Stromal cell of bone marrow (primary cell): ENCODE measurements around the gene AUTS2.
"Not testable (repeated sequence)": the region's sequence is repeated elsewhere in the genome, so short reads cannot be mapped to it uniquely, and the experiment has no call there.

Source experiments
- DNase-seq: peaks from one replicate; pipeline ENCODE4 v3.0.0-alpha.2; 2012; ENCODE audit warnings: low read depth

Gene AUTS2

DNA sequence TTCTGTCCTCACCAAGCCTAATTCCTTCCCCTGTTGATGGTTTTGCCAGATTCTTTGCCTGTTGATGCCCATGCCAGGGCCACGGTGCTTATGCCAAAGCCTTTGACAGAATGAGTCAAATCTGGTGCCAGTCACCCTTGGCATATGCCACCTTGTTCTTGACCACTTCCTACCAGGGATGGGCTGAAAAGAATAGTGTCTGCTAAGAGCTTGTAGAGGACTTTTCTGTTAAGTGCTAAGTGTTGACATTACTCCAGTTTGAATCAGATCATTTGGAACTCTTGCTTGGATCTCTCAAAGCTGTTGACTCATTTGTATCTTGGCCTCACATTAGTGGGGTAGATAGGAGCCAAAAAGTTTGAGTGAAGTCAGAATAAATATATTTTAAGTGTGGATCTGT is 661.2 kb downstream of the AUTS2 start:
- peak; percentile 90 for DNase-seq

DNA sequence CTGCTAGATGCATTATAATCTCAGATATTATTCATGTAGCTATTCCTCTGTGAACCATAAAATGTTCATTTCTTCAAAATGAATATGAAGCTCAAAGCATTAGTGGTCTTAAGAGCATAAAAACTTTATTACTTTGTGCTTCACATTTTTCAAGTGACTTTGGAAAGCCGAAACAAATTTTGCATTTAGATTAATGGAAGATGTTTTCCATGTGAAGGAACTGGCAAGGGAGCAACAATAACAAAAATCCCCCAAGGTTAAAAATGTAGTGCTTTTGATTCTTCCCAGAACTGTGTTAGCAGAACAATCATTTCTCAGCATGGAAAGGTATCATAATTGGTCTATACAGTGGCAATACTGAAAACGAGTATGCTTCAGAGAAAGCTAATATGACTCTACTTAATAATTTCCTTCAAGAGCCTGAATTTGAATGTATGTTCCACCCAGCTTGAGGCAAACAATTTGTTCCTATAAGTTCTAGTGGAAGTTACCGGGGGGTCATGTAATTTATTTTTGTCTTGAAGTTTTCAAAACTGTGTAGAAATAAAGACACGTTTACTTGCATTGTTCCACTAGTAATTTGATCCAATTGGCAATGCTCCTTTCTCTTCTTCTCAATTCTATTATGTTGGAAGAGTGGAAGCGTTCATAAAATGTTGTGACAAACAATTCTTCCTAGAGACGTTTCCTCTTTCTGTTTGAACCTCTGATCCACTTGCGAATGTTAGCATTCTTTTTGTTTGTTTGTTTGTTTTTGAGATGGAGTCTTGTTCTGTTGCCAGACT is 665.4 kb downstream of the AUTS2 start:
- no peak for DNase-seq

DNA sequence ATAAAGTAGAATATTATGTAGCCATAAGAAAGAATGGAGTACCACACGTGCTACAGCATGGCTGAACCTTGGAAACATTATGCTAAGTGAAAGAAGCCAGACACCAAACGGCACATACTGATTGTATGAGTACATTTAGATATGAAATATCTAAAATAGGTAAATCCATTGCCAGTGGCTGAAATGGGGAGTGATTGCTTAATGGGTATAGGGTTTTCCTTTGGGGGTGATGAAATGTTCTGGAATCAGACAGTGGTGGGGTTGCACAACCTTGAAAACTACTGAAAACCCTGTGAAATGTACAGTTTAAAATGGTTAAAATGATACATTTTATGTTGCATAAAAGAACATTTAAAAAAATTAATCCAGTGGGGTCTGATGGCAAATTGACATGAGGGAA is 667.9 kb downstream of the AUTS2 start:
- DNase-seq, result no peak

DNA sequence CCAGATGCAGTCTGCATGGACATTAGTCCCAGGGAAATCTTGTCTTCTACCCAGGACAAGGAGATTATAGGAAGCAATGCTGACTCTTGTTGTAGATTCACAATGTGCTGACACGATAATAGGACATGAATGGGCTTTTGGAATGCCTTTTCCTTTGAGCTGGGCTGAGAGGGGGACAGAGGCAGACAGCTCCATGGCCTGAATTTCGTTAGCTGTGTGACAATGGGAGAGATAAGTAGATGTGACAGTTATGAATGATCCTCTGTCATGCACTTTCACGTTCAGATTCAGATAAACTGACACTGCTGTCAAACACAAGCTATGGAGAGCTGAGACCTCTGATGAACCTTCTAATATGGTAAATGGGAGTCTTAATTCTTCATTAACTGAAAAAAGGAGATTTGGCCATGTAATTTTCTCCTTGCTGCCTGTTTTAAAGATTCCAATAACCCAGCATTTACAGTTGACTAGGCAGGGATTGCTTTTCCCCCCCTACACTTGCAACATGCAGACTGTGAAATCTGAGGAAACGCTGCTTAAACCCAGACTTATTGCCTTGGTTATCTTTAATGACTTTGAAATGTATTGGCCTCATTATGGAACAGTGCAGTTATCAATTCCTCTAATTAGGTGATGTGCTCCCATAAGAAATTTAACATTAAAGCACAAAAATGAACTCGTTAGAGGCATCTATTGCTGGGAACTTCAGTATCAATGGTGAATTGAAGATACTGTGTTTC is 669.3 kb downstream of the AUTS2 start:
- DNase-seq, result no peak

DNA sequence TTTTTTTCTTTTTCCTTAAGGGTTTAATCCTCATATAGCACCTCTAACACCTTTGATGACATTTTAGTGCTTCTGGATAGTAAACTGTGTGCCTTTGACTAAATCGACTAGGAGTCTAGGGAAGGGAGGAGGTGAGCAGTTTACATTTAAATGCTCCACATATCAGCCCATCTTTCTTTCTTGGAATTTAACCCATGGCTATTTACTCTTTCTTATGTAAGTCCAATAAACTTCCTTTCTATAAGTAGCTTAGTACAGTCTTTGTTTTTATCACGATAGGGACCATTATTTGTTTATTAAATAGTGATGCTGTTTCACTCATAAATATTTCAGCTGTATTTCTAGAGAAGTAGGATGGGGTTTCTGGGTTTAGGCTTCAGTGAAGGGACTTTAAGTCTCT is 669.9 kb downstream of the AUTS2 start:
- no peak for DNase-seq

DNA sequence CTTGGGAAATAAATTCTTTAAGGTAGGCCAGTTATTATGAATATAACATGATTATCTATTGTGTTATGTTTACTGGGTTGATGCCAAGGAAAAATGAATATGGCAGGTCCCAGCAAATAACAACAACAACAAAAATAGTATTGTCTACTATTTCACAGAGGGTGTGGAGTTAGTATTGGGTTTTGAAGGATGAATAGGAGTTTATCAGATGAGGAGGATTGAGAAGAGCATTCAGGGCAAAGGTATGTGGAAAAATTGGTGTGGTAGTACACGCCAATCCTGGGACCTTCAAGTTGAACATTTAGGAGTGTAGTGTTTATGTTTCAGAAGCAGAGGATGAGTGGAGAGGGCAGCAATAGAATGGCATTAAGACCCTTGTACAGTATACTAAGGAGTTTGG is 671.9 kb downstream of the AUTS2 start:
- no peak for DNase-seq

DNA sequence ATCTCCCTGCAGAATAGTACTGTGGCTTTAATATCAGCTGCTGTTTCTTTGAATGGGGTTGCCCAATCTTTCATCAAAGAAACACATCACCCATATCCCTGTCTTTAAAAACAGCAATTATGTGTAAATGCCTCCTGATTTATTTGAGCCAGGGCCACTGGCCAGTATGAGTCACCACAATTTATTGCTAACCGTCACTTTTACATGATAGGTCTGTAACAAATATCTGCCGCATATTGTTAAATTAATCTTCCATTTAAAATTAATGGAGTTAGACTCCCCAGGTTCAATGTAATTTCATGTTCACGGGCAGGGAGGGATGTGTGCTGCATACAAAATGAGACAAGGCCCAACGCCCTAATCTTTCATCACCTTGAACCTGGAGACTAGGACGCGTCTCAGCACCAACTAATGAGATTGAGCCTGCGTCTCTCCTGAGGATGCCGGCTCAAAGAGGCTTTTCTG is 673.4 kb downstream of the AUTS2 start:
- DNase-seq, result peak; percentile 29

DNA sequence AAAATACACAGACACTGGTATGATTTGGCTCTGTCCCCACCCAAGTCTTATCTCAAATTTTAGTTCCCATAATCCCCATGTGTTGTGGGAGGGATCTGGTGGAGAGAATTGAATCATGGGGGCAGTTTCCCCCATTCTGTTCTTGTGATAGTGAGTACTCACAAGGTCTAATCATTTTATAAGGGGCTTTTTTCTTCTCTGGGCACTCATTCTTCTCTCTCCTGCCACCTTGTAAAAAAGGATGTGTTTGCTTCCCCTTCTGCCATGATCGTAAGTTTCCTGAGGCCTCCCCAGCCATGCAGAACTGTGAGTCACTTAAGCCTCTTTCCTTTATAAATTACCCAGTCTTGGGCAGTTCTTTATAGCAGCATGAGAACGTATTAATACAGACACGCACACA is 677.3 kb downstream of the AUTS2 start:
- not testable (repeated sequence) for DNase-seq

DNA sequence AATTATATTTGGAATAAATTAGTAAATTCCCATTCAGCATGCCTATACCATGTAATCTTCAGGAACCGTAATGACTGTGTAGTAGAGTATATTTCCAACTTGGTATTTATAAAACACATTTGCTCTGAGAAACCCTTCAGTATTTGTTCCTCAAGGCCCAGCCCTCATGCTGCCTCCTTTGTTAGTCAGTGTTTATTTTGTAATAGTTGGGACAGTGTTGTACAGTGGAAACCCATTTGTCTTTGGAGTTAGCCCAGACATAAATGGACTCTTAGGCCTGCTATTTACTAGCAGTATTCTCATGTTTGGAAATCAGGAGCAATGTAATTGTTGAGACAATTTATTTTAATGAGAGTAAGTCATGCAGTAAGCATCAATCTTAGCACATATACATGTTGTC is 686.9 kb downstream of the AUTS2 start:
- DNase-seq, result no peak

DNA sequence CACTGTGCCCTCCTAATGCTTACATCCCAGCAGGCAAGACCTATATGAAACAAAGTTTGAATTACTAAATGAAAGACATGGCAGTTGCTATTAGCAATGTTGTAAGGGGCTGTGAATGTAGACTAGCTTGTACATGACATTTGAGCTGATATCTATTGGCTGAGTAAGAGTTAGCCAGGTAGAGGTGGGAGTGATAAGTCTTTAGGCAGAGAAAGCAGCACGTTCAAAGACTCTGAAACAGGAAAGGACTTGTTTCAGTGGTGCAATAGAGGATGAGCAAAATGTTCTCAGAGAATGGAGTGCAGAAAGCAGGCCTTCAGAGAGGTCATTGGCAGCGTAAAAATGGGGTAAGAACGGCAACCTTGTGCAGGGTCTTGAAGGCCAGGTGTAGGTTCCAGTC is 687.6 kb downstream of the AUTS2 start:
- no peak for DNase-seq

DNA sequence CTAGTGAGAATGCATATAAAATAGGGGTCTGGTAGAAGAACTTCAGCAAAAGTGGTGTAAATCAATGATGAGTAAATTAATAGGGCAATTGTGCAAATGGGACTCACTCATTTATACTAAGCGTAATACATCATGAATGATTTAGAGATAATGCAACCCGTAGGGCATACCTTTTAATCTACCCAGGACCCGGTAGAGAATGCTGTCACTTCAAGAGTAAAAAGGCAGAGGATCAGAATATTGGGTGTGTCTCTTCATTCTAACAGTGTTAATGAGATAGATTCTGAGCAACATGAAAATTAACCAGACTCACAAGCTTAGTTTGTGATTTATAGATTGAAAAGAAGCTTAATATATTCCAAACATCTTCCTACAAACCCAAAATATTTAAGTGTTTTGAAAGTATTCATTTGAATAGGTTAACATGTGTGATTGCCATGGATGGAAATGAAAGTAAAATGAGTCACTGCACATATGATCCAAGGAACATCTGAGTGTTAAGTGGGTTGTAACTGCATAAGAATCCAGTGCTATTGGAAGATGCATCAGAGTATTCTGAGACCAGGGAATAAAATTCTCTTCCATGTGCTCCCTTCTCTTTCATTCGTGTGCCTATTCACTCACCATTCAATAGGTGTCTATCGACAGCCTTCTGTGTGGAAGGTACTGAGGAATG is 690.6 kb downstream of the AUTS2 start:
- DNase-seq, result peak; percentile 57

DNA sequence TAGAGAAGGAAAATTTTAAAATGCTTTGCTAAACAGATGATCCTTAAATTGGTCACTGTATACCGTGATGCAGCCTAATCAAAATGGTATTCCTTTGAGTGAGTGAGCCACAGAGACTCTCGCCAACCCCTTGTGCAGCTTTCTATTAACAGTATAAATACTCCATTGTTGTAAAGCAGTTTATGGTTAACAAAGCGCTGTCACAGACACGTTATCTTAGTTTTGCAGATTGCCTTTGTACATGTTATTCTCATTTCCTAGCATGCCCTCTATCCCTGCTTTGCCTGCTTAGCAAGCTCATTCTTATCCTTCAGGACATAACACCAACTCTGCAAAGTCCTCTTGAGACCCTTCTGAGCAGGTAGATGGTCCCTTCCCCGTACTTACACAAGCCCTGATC is 694.4 kb downstream of the AUTS2 start:
- no peak for DNase-seq

DNA sequence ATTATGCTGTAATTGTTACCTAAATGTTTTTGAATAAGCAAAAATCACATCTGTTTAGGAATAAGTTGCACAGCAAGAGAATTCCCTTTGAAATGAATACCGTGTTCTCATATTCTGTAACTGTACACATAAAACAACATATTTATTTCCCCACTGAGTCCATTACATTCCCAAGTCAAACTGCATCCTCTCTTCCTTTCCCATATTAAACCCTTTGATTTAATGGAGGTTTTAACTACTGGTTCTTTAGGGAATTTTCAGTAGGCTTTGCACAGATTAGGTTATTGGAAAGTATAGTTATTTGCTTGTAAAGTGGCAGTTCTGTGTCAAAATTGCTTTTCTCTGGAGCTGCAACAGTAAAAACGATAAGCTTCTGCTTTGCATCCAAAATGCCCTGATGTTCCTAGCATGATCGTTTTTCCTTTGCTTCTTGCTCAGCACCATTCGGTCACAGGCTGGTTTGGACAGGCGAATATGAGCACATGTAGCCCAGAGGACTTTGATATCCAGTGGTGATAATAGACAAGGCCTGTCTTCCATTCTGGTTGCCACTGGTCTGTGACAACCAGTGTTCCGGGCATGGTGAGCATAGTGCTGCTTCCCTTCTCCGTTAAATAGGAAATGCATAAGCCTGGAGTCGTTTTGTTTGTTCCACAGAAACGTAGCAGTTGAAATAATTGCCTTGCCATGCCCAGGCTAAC is 696.1 kb downstream of the AUTS2 start:
- no peak for DNase-seq

DNA sequence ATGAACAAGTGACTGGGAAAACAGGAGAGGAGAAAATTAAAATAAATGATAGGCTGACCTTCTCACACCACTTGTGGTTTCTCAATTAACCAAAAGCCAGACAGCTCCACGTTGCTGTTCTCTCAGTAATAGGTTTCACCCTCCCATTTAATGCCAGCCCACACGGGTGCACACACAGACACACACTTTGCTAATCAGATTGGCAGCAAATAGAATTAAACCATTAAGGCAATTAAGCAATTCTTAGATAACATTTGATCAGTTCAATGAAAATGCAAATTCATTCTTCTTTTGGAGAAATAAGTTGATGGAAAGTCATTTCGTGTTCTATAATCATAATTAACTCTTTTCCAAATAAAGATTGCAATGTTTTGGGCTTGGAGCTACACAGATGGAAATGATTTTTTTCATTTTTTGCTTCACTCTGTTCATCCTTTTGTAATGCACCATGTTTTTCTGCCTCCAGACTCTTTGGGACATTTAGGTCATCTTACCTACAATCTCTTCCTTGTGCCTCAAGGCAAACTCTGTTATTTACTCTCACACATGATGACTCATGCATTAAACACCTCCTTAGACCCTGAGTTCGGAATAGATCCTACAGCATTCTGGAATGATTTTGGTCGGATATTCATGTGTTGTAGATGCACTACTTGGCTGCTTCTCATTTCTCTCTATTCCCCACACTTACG is 700.7 kb downstream of the AUTS2 start:
- no peak for DNase-seq

DNA sequence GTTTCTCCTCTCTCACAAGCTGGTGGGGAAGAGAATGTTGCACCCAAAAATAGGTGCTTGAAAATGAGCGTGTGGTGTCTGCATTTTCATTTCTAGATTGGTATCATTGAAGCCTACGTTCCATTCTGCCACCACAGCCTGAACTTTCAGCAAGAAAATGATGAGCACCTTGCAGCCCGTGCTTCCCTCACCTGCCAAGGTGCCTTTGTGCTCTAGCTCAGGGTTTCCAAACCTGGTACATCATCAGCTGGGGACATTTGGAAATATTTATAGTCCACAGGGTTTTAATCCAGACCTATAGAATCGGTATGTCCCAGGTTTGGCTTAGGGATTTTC is 701.2 kb downstream of the AUTS2 start:
- no peak for DNase-seq

DNA sequence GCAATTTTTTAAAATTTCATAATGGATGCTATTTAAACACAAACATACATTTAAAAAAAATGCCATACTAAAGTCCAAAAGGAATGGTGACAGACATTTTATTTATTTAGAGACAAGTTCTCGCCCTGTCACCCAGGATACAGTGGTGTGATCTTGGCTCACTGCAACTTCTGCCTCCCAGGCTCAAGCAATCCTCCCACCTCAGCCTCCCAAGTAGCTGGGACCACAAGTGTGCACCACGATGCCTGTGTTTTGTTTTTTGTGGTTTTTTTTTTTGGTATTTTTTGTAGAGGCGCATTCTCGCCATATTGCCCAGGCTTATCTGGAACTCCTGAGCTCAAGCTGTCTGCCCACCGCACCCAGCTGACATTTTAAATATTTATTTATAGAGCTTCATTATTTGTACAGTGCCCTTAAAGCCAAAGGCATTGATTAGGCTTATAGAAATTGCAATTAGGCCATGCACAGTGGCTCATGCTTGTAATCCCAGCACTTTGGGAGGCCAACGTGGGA is 703.5 kb downstream of the AUTS2 start:
- no peak for DNase-seq

DNA sequence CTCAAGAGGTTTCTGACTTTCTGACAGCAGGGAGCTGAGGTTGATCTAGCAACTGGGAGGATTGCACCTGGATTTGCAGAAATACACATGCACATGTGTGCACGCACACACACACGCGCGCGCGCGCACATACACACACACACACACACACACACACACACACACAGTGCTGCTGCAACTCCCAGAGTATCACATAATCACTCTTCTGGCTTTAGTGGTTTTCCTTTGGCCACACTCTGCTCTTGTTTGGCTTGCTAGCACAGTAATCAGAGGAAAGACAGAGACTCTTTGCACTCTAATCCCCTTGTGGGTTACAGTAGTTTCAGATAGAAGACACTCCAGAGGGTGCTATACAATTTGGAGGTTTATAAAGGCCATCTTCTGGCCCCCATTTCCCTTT is 705.0 kb downstream of the AUTS2 start:
- no peak for DNase-seq

DNA sequence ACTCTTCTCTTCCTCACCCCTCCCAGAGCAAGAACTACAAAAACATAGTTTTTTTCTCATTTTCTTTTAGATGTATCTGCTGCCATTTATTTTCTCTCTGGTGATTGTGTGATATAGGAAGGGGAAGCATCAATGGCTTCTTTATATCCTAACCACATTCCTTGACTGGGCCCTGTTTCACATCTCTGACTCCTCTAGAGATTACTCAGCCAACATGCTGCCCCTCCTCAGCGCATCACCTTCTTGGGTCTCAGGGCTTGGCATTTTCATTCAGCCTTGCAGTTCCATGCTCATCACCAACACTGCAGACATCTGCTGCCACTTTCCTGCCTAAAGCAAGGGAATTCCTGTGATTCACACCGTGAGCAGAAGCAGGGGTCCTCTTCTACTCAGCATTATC is 705.5 kb downstream of the AUTS2 start:
- no peak for DNase-seq

DNA sequence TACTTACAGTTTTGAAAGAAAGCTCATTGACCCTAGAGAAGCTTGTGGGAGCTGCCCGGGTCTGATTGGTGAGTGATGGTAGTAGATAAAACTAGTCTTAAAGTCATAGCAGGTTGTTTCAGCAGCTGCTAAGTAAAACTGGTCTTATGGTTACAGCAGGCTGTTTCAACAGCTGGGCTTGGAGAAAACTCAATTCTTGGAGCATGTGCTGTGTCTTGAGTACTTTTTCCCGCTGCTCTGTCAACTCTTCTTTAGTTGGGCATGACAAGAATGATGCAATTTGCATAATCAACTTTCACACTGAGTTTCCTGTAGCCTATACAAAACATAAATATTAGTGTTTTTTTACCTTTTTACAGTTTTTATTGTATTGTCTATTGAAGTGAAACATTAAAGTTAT is 707.9 kb downstream of the AUTS2 start:
- no peak for DNase-seq

DNA sequence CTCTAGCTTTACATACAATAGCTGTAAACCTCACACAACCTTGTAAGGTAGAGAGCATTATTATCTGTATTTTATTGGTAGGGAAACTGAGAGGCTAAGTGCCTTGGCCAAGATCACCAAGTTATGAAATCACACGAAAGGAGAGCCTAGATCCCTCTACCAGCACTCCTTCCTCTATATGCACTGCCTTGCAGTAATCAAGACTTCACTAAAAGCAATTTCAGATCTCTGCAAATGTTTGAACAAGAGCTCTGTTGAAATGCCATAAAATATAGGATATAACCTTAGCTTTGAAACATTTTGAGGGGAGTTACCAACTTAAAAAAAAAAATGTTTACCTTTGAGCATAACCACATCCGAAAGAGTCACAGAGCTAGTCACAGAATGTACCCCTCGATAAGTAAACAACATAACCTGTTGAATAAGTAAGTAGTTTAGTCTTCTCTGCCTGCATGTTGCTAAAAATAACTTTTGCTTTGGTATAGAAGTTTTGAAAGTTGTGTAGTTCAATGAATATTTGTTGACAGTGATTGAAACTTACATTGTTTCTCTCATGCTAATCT is 709.4 kb downstream of the AUTS2 start:
- no peak for DNase-seq

DNA sequence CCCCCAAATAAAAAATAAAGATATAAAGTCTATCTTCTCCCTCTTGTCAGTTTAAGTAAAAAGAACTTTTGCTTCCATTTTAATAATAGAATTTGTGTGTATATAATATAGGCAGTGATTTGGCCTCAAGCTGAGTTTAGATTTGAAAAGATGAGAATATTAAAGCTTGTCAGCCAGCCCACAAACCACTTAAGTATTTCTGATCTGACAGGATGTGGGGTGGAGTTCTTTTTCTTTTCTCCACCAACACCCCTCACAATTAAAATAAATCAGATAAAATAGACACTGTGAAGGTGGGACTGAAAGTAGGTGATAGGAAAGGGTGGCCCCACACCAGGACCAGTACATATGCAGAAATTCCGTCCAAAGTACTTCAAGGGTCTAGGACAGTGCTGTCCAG is 714.1 kb downstream of the AUTS2 start:
- DNase-seq, result no peak
